Measurements from ENCODE around the gene PCA3.

DNA sequence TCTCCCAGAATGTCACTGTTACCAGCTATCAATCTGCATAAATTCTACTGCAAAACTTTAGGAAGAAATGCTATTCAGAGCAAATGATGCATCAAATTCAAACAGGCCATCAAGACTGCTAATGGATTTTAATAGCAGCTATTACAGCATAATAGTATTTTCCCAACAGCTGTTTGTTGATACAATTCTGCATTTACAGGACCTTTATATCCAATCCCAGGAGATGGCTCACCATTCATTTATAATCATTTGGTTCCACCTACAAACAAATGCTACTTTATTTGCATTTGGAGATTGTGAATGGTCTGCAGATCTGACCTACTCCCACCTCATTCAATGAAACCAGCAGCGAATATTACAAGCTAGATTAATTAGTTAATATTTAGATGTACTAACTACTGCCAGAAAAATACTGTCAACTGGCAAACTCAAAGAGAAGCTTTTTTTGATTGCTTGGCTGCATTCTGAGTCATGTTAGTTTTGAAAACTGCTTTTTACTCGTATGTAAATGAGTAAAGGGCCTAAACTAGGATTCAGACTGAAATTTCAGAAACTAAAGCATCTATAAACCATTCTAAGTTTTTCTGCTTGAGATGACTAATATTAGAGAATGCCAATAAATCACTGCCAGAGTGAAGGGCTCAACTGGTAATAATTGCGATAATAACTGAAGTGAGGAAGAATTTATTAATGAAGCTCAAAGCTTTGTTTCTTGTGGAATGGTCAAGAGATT is 7.1 kb upstream of the PCA3 start:
- no peak for TF ChIP-seq POLR2AphosphoS5 (IDR thresholded peaks at IDR 0.05; ENCODE audit: low read depth, low read length)
- TF ChIP-seq MAX (IDR thresholded peaks at IDR 0.05; ENCODE audit: low read depth): no peak
- no peak for TF ChIP-seq RXRA (IDR thresholded peaks at IDR 0.05; ENCODE audit: borderline replicate concordance, low read depth)
- TF ChIP-seq FOSL2 (IDR thresholded peaks at IDR 0.05; ENCODE audit: borderline replicate concordance, low read depth): no peak
- no peak for TF ChIP-seq GATA2 (CRISPR knock-in tag; IDR thresholded peaks at IDR 0.05)
- no peak for TF ChIP-seq CTCF (IDR thresholded peaks at IDR 0.05)
- no peak for TF ChIP-seq NRF1 (IDR thresholded peaks at IDR 0.05; ENCODE audit: low read depth, low read length)
- TF ChIP-seq JUND (IDR thresholded peaks at IDR 0.05): no peak
- TF ChIP-seq TCF12 (IDR thresholded peaks at IDR 0.05): no peak
- TF ChIP-seq FOXJ3 (CRISPR knock-in tag; IDR thresholded peaks at IDR 0.05): no peak
- no peak for TF ChIP-seq ELF1 (IDR thresholded peaks at IDR 0.05)
- no peak for TF ChIP-seq TAF1 (IDR thresholded peaks at IDR 0.05; ENCODE audit: borderline replicate concordance, low read depth, low read length)

Measured in SK-N-SH (cell line).